GM15510 (cell line): Measurements from ENCODE around the gene COL4A1.

Source experiments
- POLR2A ChIP-seq: IDR thresholded peaks from 3 replicates; pipeline ENCODE4 v1.6.1; 2011; ENCODE audit warnings: borderline replicate concordance; ENCODE audit not compliant: insufficient read length; ENCODE audit errors: extremely low read depth

The COL4A1 gene

GRCh38 chr13:110216398-110217041 lies 90.4 kb downstream of the COL4A1 start:
- no peak for TF ChIP-seq POLR2A

GRCh38 chr13:110216006-110216397 lies 91.0 kb downstream of the COL4A1 start:
- TF ChIP-seq POLR2A = no peak

GRCh38 chr13:110215606-110216005 lies 91.4 kb downstream of the COL4A1 start:
- no peak for TF ChIP-seq POLR2A

- TF ChIP-seq POLR2A = no peak
These were observed 92.3 kb downstream of the COL4A1 start for GRCh38 chr13:110214637-110215036.

DNA sequence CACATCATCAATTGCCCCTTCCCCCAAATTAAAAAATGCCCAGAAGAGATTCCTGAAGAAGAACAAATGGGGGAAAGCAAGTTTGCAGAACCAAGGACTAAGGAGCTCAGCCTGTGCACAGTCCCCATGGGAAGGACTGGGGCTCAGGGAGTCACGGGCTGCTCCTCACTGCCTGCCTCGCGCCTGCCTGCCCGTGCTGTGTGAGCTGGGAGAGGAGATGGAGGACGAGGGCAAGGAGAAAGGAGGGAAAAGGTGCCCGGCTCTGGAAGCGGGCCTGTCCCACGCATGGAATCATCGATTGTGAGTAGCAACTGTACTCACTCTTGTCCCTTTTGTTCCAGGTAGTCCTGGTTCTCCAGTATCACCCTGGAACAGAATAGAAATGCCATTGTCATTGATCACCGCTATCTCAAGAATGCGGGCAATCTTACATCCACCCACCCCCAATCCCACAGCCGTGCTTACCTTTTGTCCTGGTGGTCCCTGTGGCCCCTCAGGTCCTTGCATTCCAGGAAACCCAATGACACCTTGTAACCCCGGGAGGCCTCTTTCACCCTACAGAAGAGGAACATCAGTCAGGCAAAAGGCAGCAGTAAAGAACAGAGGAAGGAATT lies 93.4 kb downstream of the COL4A1 start:
- no peak for TF ChIP-seq POLR2A

DNA sequence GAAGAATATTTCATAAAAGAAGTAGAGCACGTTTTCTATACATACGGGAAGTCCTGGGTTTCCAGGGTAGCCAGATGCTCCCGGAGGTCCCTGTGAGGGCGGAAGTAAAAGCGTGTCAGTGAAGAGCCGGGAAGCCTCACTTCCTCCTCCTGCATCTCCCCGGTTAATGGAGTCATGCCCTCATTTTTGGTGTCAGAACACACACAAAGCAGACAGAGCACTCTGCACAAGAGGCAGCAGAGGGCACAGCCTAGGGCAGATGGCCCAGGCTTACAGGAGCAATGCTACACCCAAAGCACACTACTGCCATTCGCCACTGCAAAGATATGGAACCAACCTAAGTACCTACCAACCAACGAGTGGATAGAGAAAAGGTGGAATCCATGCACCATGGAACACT lies 94.4 kb downstream of the COL4A1 start:
- no peak for TF ChIP-seq POLR2A

- no peak for TF ChIP-seq POLR2A
These were observed 95.2 kb downstream of the COL4A1 start for GRCh38 chr13:110211735-110212134.

GRCh38 chr13:110211046-110211445 lies 95.9 kb downstream of the COL4A1 start:
- TF ChIP-seq POLR2A = no peak

GRCh38 chr13:110210604-110210985 lies 96.4 kb downstream of the COL4A1 start:
- TF ChIP-seq POLR2A = no peak

- TF ChIP-seq POLR2A = no peak
These were observed 96.9 kb downstream of the COL4A1 start for GRCh38 chr13:110209950-110210603.

- TF ChIP-seq POLR2A = no peak
These were observed 98.8 kb downstream of the COL4A1 start for GRCh38 chr13:110208116-110208515.

GRCh38 chr13:110206996-110207395 lies 100.0 kb downstream of the COL4A1 start:
- TF ChIP-seq POLR2A = no peak

- no peak for TF ChIP-seq POLR2A
These were observed 100.8 kb downstream of the COL4A1 start for GRCh38 chr13:110206185-110206584.

DNA sequence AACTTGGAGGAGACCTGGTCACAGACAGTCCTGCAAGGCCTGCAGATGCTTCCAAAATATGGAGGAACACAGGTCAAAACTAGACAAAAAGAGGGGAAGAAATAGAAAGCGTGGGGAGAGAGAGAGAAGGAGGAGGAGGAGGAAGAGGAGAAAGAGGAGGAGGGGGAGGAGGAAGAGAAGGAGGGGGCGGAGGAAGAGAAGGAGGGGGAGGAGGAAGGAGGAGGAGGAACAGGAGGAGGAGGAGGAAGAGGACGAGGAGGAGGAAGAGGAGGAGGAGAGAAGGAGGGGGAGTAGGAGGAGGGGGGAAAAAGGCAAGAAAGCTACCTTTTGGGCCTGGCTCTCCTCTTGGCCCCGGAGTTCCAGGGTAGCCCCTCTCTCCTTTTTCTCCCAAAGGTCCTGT lies 105.8 kb downstream of the COL4A1 start:
- TF ChIP-seq POLR2A = no peak

GRCh38 chr13:110200276-110200870 lies 106.6 kb downstream of the COL4A1 start:
- TF ChIP-seq POLR2A = no peak

DNA sequence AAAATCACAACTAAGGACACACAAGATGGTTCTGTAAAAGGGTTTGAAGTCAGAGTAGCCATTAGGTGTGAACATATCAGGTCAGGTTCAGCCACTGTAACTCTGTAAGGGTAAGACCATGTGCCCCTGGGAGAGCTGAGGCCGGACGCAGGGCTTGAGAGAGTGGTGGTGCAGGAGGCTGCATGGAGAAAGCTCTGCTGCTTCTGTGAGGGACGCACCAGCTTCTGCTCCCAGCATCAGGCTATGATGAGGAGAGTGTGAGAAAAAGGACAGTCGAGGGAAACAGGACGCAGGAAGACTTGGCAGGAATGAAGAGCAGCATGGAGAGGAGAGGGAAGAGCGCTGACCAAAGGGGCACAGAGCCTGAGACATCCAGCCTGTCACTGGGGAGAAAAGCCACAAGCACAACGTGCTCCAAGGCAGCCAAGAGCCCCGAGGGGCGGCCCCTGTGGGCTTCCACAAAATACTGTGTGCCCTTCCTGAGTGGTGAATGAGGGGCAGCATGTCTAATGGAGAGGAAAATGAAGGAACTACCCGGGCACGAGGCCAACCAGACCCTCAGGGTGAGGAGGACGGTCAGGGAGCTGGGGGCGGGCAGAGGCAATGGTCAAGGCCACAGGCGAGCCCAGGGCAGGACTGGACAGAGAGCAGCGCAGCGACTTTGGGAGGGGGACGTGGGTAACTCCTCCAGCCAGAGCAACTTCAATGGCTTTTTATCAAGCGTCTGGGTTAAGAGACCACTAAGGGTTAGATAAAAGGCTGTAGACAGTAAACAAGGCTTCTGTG lies 107.7 kb downstream of the COL4A1 start:
- no peak for TF ChIP-seq POLR2A

GRCh38 chr13:110197471-110197870 lies 109.5 kb downstream of the COL4A1 start:
- TF ChIP-seq POLR2A = no peak
